ENCODE data around the gene ALOX5AP.
A peak's percentile ranks its signal among the peaks of the same experiment; 100 is the strongest.

Gene ALOX5AP

DNA sequence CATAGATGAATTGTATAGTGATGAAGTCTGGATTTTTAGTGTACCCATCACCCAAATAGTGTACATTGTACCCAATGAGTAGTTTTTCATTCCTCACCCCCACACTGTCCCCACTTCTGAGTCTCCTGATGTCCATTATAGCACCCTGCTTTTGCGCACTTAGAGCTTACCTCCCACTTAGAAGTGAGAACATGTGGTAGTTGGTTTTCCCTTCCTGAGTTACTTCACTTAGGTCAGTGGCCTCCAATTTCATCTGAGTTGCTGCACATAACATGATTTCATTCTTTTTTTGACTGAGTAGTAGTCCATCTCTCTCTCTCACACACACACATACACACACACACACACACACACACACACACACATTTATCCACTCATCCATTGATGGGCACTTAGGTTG, 43.2 kb upstream of the ALOX5AP start:
- no peak overlapping the region for H3K4me3 ChIP-seq (ENCODE audit: low read depth, low read length)
- TF ChIP-seq POLR2A (IDR thresholded peaks at IDR 0.05; ENCODE audit: extremely low read depth, insufficient read length), result no peak
- TF ChIP-seq, protein P1, sequence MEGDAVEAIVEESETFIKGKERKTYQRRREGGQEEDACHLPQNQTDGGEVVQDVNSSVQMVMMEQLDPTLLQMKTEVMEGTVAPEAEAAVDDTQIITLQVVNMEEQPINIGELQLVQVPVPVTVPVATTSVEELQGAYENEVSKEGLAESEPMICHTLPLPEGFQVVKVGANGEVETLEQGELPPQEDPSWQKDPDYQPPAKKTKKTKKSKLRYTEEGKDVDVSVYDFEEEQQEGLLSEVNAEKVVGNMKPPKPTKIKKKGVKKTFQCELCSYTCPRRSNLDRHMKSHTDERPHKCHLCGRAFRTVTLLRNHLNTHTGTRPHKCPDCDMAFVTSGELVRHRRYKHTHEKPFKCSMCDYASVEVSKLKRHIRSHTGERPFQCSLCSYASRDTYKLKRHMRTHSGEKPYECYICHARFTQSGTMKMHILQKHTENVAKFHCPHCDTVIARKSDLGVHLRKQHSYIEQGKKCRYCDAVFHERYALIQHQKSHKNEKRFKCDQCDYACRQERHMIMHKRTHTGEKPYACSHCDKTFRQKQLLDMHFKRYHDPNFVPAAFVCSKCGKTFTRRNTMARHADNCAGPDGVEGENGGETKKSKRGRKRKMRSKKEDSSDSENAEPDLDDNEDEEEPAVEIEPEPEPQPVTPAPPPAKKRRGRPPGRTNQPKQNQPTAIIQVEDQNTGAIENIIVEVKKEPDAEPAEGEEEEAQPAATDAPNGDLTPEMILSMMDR (IDR thresholded peaks at IDR 0.05; ENCODE audit: low read depth, low read length), result no peak
- TF ChIP-seq, protein P2, sequence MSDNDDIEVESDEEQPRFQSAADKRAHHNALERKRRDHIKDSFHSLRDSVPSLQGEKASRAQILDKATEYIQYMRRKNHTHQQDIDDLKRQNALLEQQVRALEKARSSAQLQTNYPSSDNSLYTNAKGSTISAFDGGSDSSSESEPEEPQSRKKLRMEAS (IDR thresholded peaks at IDR 0.05; ENCODE audit: low read depth, low read length), result no peak
- no peak for TF ChIP-seq MYC (IDR thresholded peaks at IDR 0.05; ENCODE audit: low read depth, low read length)
- DNase-seq (ENCODE audit: low read depth), result no peak

DNA sequence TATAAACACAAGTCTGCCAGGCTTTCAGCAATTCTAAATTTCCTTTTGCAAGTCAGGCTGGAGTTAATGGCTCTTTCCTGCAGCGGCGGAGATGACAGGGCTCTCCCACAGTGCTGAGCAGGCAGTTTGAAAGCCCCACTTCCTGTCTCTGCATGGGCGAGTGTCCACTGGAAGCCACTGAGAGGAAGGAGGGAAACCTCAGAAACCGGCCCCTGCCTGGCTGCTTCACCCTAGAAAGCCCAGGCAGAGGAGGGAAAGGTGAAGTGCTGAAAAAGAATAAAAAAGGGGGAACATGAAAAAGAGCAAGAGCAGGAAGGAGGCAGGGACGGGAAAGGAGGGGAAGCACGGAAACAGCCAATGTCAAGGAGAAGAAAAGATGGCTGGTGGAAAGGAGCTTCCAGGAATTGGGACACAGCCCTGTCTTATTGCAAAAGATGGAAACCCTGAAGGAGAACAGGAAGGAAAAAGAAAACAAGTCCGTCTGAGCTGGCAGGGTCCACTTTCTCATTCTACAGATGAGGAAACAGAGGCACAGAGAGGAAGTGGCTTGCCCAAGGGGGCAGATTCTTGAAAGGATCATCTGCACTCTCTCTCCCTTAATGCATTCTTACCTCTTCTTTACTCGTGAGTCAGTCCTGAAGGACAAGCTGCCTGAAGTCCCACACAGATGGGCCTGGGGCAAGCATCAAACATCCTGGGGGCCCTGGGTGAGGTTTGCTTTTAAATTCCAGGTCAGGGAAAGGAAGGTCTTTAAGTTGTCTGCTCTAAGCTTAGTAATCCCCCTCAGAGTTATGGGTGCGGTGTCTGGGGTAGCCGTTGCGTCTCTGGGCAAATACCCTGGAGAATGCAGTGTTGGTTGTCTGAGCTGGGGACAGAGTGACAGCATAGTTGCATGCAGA, 38.8 kb upstream of the ALOX5AP start:
- H3K4me3 ChIP-seq (ENCODE audit: low read depth, low read length), result peak overlapping the region; percentile 35
- TF ChIP-seq, protein P2 (IDR thresholded peaks at IDR 0.05; ENCODE audit: low read depth, low read length), result no peak
- TF ChIP-seq, protein P1 (IDR thresholded peaks at IDR 0.05; ENCODE audit: low read depth, low read length), result no peak
- TF ChIP-seq POLR2A (IDR thresholded peaks at IDR 0.05; ENCODE audit: extremely low read depth, insufficient read length), result no peak
- no peak for TF ChIP-seq MYC (IDR thresholded peaks at IDR 0.05; ENCODE audit: low read depth, low read length)
- peak; percentile 85 for DNase-seq (ENCODE audit: low read depth)

GRCh38 chr13:30697177-30697953, 38.0 kb upstream of the ALOX5AP start:
- TF ChIP-seq POLR2A (IDR thresholded peaks at IDR 0.05; ENCODE audit: extremely low read depth, insufficient read length) (no peak), MYC (IDR thresholded peaks at IDR 0.05; ENCODE audit: low read depth, low read length) (no peak)
- TF ChIP-seq, protein P1 (IDR thresholded peaks at IDR 0.05; ENCODE audit: low read depth, low read length), result no peak
- TF ChIP-seq, protein P2 (IDR thresholded peaks at IDR 0.05; ENCODE audit: low read depth, low read length), result no peak
- H3K4me3 ChIP-seq (ENCODE audit: low read depth, low read length), result no peak overlapping the region
- DNase-seq (ENCODE audit: low read depth), result no peak

GRCh38 chr13:30697996-30698401, 37.3 kb upstream of the ALOX5AP start:
- no peak overlapping the region for H3K4me3 ChIP-seq (ENCODE audit: low read depth, low read length)
- TF ChIP-seq, protein P2 (IDR thresholded peaks at IDR 0.05; ENCODE audit: low read depth, low read length), result no peak
- TF ChIP-seq, protein P1 (IDR thresholded peaks at IDR 0.05; ENCODE audit: low read depth, low read length), result no peak
- no peak for DNase-seq (ENCODE audit: low read depth)

- H3K4me3 ChIP-seq (ENCODE audit: low read depth, low read length), result no peak overlapping the region
- no peak for DNase-seq (ENCODE audit: low read depth)
- TF ChIP-seq POLR2A (IDR thresholded peaks at IDR 0.05; ENCODE audit: extremely low read depth, insufficient read length) (no peak), MYC (IDR thresholded peaks at IDR 0.05; ENCODE audit: low read depth, low read length) (no peak)
- TF ChIP-seq, protein P2 (IDR thresholded peaks at IDR 0.05; ENCODE audit: low read depth, low read length), result no peak
- TF ChIP-seq, protein P1 (IDR thresholded peaks at IDR 0.05; ENCODE audit: low read depth, low read length), result no peak
Measured at GRCh38 chr13:30698488-30699005, 36.8 kb upstream of the ALOX5AP start.

Measured in NB4 (cell line).